Liver (tissue), 9 donors: ENCODE results near the gene ERCC6L. TPM values are rescaled to one million over a fixed set of nuclear protein-coding genes. Genes with fewer than 3 reads are reported as not detected.

ENCODE experiments used
- DNase-seq: peaks from one replicate; pipeline ENCODE4 v3.0.0-alpha.2; 2017; ENCODE audit warnings: low spot score
- H3K27ac ChIP-seq, 2 donors: one replicate each; pipeline ENCODE4 v1.7.0; 2013; ENCODE audit warnings: inconsistent platforms in 2 of 2, low read length in 2 of 2, control low read depth in 1 of 2, low read depth in 1 of 2, mild to moderate bottlenecking in 1 of 2
- H3K27me3 ChIP-seq, 4 donors: one replicate each; pipeline versions ENCODE4 v1.6.1 to v1.7.0; 2013; ENCODE audit warnings: low read length in 3 of 4, inconsistent platforms in 1 of 4, mild to moderate bottlenecking in 1 of 4, moderate library complexity in 1 of 4; ENCODE audit not compliant: control insufficient read depth in 4 of 4, insufficient read depth in 4 of 4
- H3K36me3 ChIP-seq, 4 donors: one replicate each; pipeline versions ENCODE4 v1.6.1 to v1.7.0; 2013; ENCODE audit warnings: low read length in 3 of 4, mild to moderate bottlenecking in 3 of 4, low read depth in 1 of 4, moderate library complexity in 1 of 4; ENCODE audit not compliant: control insufficient read depth in 4 of 4, insufficient read depth in 3 of 4
- H3K4me1 ChIP-seq, 4 donors: one replicate each; pipeline versions ENCODE4 v1.6.1 to v1.7.0; 2013; ENCODE audit warnings: low read length in 3 of 4, mild to moderate bottlenecking in 3 of 4, moderate library complexity in 1 of 4; ENCODE audit not compliant: control insufficient read depth in 4 of 4, insufficient read depth in 4 of 4
- H3K4me3 ChIP-seq, 3 donors: one replicate each; pipeline versions ENCODE4 v1.6.1 to v1.7.0; 2013; ENCODE audit warnings: low read length in 3 of 3, control low read depth in 1 of 3, low read depth in 1 of 3, mild to moderate bottlenecking in 1 of 3
- H3K9ac ChIP-seq, 2 donors: one replicate each; pipeline ENCODE4 v1.7.0; 2013; ENCODE audit warnings: low read length in 2 of 2, mild to moderate bottlenecking in 2 of 2, moderate library complexity in 2 of 2, control low read depth in 1 of 2, low read depth in 1 of 2
- H3K9me3 ChIP-seq, 4 donors: one replicate each; pipeline versions ENCODE4 v1.6.1 to v1.7.0; 2013; ENCODE audit warnings: low read length in 3 of 4; ENCODE audit not compliant: control insufficient read depth in 4 of 4
- ATF3 ChIP-seq: IDR thresholded peaks from 2 replicates; pipeline ENCODE4 v1.6.1; 2016; ENCODE audit warnings: antibody characterized with exemption
- CTCF ChIP-seq: fragments of 150-350 bp; IDR thresholded peaks from 2 replicates; pipeline ENCODE4 v1.5.1; 2017; ENCODE audit warnings: improper control_type of control experiment, low read depth, low read length; ENCODE audit not compliant: missing input control
- EGR1 ChIP-seq, 2 donors: IDR thresholded peaks; 2 replicates each; pipeline ENCODE4 v1.6.1; 2016 to 2018; ENCODE audit warnings: antibody characterized with exemption in 2 of 2, low read depth in 2 of 2
- FOXA2 ChIP-seq: IDR thresholded peaks from 2 replicates; pipeline ENCODE4 v1.6.1; 2016; ENCODE audit warnings: antibody characterized with exemption
- GABPA ChIP-seq, 2 donors: IDR thresholded peaks in 1 of 2; conservative IDR thresholded peaks in 1 of 2; 2 replicates each; pipeline ENCODE4 v1.6.1; 2016; ENCODE audit warnings: antibody characterized with exemption in 2 of 2, mild to moderate bottlenecking in 1 of 2, moderate library complexity in 1 of 2
- HNF4G ChIP-seq: IDR thresholded peaks from 2 replicates; pipeline ENCODE4 v1.6.1; 2016; ENCODE audit warnings: antibody characterized with exemption
- JUND ChIP-seq, 2 donors: IDR thresholded peaks; 2 replicates each; pipeline ENCODE4 v1.6.1; 2016; ENCODE audit warnings: antibody characterized with exemption in 2 of 2
- REST ChIP-seq: IDR thresholded peaks from 2 replicates; pipeline ENCODE4 v1.6.1; 2016; ENCODE audit warnings: antibody characterized with exemption, mild to moderate bottlenecking
- RXRA ChIP-seq, 2 donors: IDR thresholded peaks; 2 replicates each; pipeline ENCODE4 v1.6.1; 2017 to 2018; ENCODE audit warnings: antibody characterized with exemption in 2 of 2, mild to moderate bottlenecking in 1 of 2
- SP1 ChIP-seq: IDR thresholded peaks from 2 replicates; pipeline ENCODE4 v1.6.1; 2018; ENCODE audit warnings: antibody characterized with exemption, mild to moderate bottlenecking
- YY1 ChIP-seq: IDR thresholded peaks from 2 replicates; pipeline ENCODE4 v1.6.1; 2016; ENCODE audit warnings: antibody characterized with exemption, mild to moderate bottlenecking
- ZBTB33 ChIP-seq: IDR thresholded peaks from 2 replicates; pipeline ENCODE4 v1.6.1; 2016; ENCODE audit warnings: antibody characterized with exemption
- WGBS: extraction: QIAGEN DNeasy Blood & Tissue Kit; methylation state at CpG from one replicate; pipeline ENCODE4 v1.1.7; 2013; 5-methylcytosine and 5-hydroxymethylcytosine counted together
- polyA plus RNA-seq, 2 donors: library from polyadenylated mRNA; stranded (reverse) in 1 of 2; unstranded in 1 of 2; fragments of 200-250 nt in 1 of 2; fragments of >200 nt in 1 of 2; fragmentation: Nextera tagmentation in 1 of 2; extraction: Ambion mirVana in 1 of 2; gene quantifications; one replicate each; pipeline versions ENCODE4 v1.2.1 to v1.2.3, GENCODE V29; 2013 to 2015
- total RNA-seq, 2 donors: library from RNA; depleted of rRNA; stranded (reverse); fragments of >200 nt; gene quantifications; one replicate each; pipeline ENCODE4 v1.2.3, GENCODE V29; 2014
- donor health status: healthy.
- donor health status: healthy.
- donor health status: healthy.
- donor health status: healthy.
- donor health status: healthy.

Gene ERCC6L
- total and polyA plus RNA-seq, 4 donors, result 0.17 to 4.7 (median 0.29) TPM; not detected in 1

GRCh38 chrX:72260448-72260847 lies 21.6 kb upstream of the ERCC6L start:
- no peak for DNase-seq
- Histone ChIP-seq H3K4me3 (no peak overlapping the region), H3K4me1 (no peaks in the 10 kb centered on the region), H3K27ac (no peak overlapping the region), H3K9ac (no peak overlapping the region), H3K27me3 (no peaks in the 10 kb centered on the region), H3K36me3 (no peaks in the 10 kb centered on the region), H3K9me3 (no peaks in the 10 kb centered on the region)
- 94% methylated on average over 4 of the region's 4 CpGs for WGBS
- TF ChIP-seq FOXA2 (no peak), ZBTB33 (no peak), CTCF (no peak), EGR1 (IDR thresholded peaks at IDR 0.05; ENCODE audit: low read depth in 2 of 2) (no peak), REST (no peak), RXRA (IDR thresholded peaks at IDR 0.05) (no peak)

GRCh38 chrX:72258174-72258573 lies 19.3 kb upstream of the ERCC6L start:
- no peaks in the 10 kb centered on the region for H3K36me3 ChIP-seq
- no peak overlapping the region for H3K4me3 ChIP-seq
- no peak for TF ChIP-seq CTCF
- no peak for TF ChIP-seq HNF4G
- no peak for TF ChIP-seq SP1
- no peak for TF ChIP-seq GABPA (IDR thresholded peaks at IDR 0.05 in 1 of 2, conservative IDR thresholded peaks at IDR 0.05 in 1 of 2)
- no peak for TF ChIP-seq YY1
- no peak for TF ChIP-seq JUND (IDR thresholded peaks at IDR 0.05)
- TF ChIP-seq ATF3, result no peak
- no peak for TF ChIP-seq REST
- H3K9me3 ChIP-seq, result no peaks in the 10 kb centered on the region
- no peak overlapping the region for H3K27ac ChIP-seq
- WGBS, result 69% methylated on average over 7 of the region's 7 CpGs
- no peak for DNase-seq
- H3K4me1 ChIP-seq, result no peaks in the 10 kb centered on the region
- H3K27me3 ChIP-seq, result no peaks in the 10 kb centered on the region
- no peak overlapping the region for H3K9ac ChIP-seq
